Liver (tissue), 9 donors: ENCODE results near the gene GABPB1. TPM values are rescaled to one million over a fixed set of nuclear protein-coding genes. Genes with fewer than 3 reads are reported as not detected.
A peak's percentile ranks its signal among the peaks of the same experiment; 100 is the strongest.

Source experiments
- DNase-seq: peaks from one replicate; pipeline ENCODE4 v3.0.0-alpha.2; 2017; ENCODE audit warnings: low spot score
- H3K27ac ChIP-seq, 2 donors: one replicate each; pipeline ENCODE4 v1.7.0; 2013; ENCODE audit warnings: inconsistent platforms in 2 of 2, low read length in 2 of 2, control low read depth in 1 of 2, low read depth in 1 of 2, mild to moderate bottlenecking in 1 of 2
- H3K27me3 ChIP-seq, 4 donors: one replicate each; pipeline versions ENCODE4 v1.6.1 to v1.7.0; 2013; ENCODE audit warnings: low read length in 3 of 4, inconsistent platforms in 1 of 4, mild to moderate bottlenecking in 1 of 4, moderate library complexity in 1 of 4; ENCODE audit not compliant: control insufficient read depth in 4 of 4, insufficient read depth in 4 of 4
- H3K36me3 ChIP-seq, 4 donors: one replicate each; pipeline versions ENCODE4 v1.6.1 to v1.7.0; 2013; ENCODE audit warnings: low read length in 3 of 4, mild to moderate bottlenecking in 3 of 4, low read depth in 1 of 4, moderate library complexity in 1 of 4; ENCODE audit not compliant: control insufficient read depth in 4 of 4, insufficient read depth in 3 of 4
- H3K4me1 ChIP-seq, 4 donors: one replicate each; pipeline versions ENCODE4 v1.6.1 to v1.7.0; 2013; ENCODE audit warnings: low read length in 3 of 4, mild to moderate bottlenecking in 3 of 4, moderate library complexity in 1 of 4; ENCODE audit not compliant: control insufficient read depth in 4 of 4, insufficient read depth in 4 of 4
- H3K4me3 ChIP-seq, 3 donors: one replicate each; pipeline versions ENCODE4 v1.6.1 to v1.7.0; 2013; ENCODE audit warnings: low read length in 3 of 3, control low read depth in 1 of 3, low read depth in 1 of 3, mild to moderate bottlenecking in 1 of 3
- H3K9ac ChIP-seq, 2 donors: one replicate each; pipeline ENCODE4 v1.7.0; 2013; ENCODE audit warnings: low read length in 2 of 2, mild to moderate bottlenecking in 2 of 2, moderate library complexity in 2 of 2, control low read depth in 1 of 2, low read depth in 1 of 2
- H3K9me3 ChIP-seq, 4 donors: one replicate each; pipeline versions ENCODE4 v1.6.1 to v1.7.0; 2013; ENCODE audit warnings: low read length in 3 of 4; ENCODE audit not compliant: control insufficient read depth in 4 of 4
- ATF3 ChIP-seq: IDR thresholded peaks from 2 replicates; pipeline ENCODE4 v1.6.1; 2016; ENCODE audit warnings: antibody characterized with exemption
- CTCF ChIP-seq: fragments of 150-350 bp; IDR thresholded peaks from 2 replicates; pipeline ENCODE4 v1.5.1; 2017; ENCODE audit warnings: improper control_type of control experiment, low read depth, low read length; ENCODE audit not compliant: missing input control
- EGR1 ChIP-seq, 2 donors: IDR thresholded peaks; 2 replicates each; pipeline ENCODE4 v1.6.1; 2016 to 2018; ENCODE audit warnings: antibody characterized with exemption in 2 of 2, low read depth in 2 of 2
- FOXA1 ChIP-seq: IDR thresholded peaks from 2 replicates; pipeline ENCODE4 v1.6.1; 2016; ENCODE audit warnings: antibody characterized with exemption
- FOXA2 ChIP-seq: IDR thresholded peaks from 2 replicates; pipeline ENCODE4 v1.6.1; 2016; ENCODE audit warnings: antibody characterized with exemption
- GABPA ChIP-seq, 2 donors: IDR thresholded peaks in 1 of 2; conservative IDR thresholded peaks in 1 of 2; 2 replicates each; pipeline ENCODE4 v1.6.1; 2016; ENCODE audit warnings: antibody characterized with exemption in 2 of 2, mild to moderate bottlenecking in 1 of 2, moderate library complexity in 1 of 2
- HNF4A ChIP-seq, 2 donors: conservative IDR thresholded peaks; 2 replicates each; pipeline ENCODE4 v1.6.1; 2016; ENCODE audit warnings: antibody characterized with exemption in 2 of 2, mild to moderate bottlenecking in 2 of 2
- HNF4G ChIP-seq: IDR thresholded peaks from 2 replicates; pipeline ENCODE4 v1.6.1; 2016; ENCODE audit warnings: antibody characterized with exemption
- JUND ChIP-seq, 2 donors: IDR thresholded peaks; 2 replicates each; pipeline ENCODE4 v1.6.1; 2016; ENCODE audit warnings: antibody characterized with exemption in 2 of 2
- NR2F2 ChIP-seq: IDR thresholded peaks from 2 replicates; pipeline ENCODE4 v1.6.1; 2016; ENCODE audit warnings: antibody characterized with exemption
- RAD21 ChIP-seq, 2 donors: IDR thresholded peaks; 2 replicates each; pipeline ENCODE4 v1.6.1; 2016; ENCODE audit warnings: antibody characterized with exemption in 2 of 2, mild to moderate bottlenecking in 2 of 2
- REST ChIP-seq: IDR thresholded peaks from 2 replicates; pipeline ENCODE4 v1.6.1; 2016; ENCODE audit warnings: antibody characterized with exemption, mild to moderate bottlenecking
- RXRA ChIP-seq, 2 donors: IDR thresholded peaks; 2 replicates each; pipeline ENCODE4 v1.6.1; 2017 to 2018; ENCODE audit warnings: antibody characterized with exemption in 2 of 2, mild to moderate bottlenecking in 1 of 2
- SP1 ChIP-seq: IDR thresholded peaks from 2 replicates; pipeline ENCODE4 v1.6.1; 2018; ENCODE audit warnings: antibody characterized with exemption, mild to moderate bottlenecking
- TAF1 ChIP-seq: conservative IDR thresholded peaks from 2 replicates; pipeline ENCODE4 v1.6.1; 2016; ENCODE audit warnings: antibody characterized with exemption, mild to moderate bottlenecking
- YY1 ChIP-seq: IDR thresholded peaks from 2 replicates; pipeline ENCODE4 v1.6.1; 2016; ENCODE audit warnings: antibody characterized with exemption, mild to moderate bottlenecking
- WGBS: extraction: QIAGEN DNeasy Blood & Tissue Kit; methylation state at CpG from one replicate; pipeline ENCODE4 v1.1.7; 2013; 5-methylcytosine and 5-hydroxymethylcytosine counted together
- polyA plus RNA-seq, 2 donors: library from polyadenylated mRNA; stranded (reverse) in 1 of 2; unstranded in 1 of 2; fragments of 200-250 nt in 1 of 2; fragments of >200 nt in 1 of 2; fragmentation: Nextera tagmentation in 1 of 2; extraction: Ambion mirVana in 1 of 2; gene quantifications; one replicate each; pipeline versions ENCODE4 v1.2.1 to v1.2.3, GENCODE V29; 2013 to 2015
- total RNA-seq, 2 donors: library from RNA; depleted of rRNA; stranded (reverse); fragments of >200 nt; gene quantifications; one replicate each; pipeline ENCODE4 v1.2.3, GENCODE V29; 2014
- TF ChIP-seq, protein P1 (sequence below): IDR thresholded peaks from 2 replicates; pipeline ENCODE4 v1.6.1; 2016; ENCODE audit warnings: antibody characterized with exemption
- TF ChIP-seq, protein P2 (sequence below): IDR thresholded peaks from 2 replicates; pipeline ENCODE4 v1.6.1; 2016; ENCODE audit warnings: antibody characterized with exemption
- donor health status: healthy.
- donor health status: healthy.
- donor health status: healthy.
- donor health status: healthy.
- donor health status: healthy.

GABPB1 gene
- total and polyA plus RNA-seq, 4 donors: 4.4 to 23.6 (median 9.8) TPM

DNA sequence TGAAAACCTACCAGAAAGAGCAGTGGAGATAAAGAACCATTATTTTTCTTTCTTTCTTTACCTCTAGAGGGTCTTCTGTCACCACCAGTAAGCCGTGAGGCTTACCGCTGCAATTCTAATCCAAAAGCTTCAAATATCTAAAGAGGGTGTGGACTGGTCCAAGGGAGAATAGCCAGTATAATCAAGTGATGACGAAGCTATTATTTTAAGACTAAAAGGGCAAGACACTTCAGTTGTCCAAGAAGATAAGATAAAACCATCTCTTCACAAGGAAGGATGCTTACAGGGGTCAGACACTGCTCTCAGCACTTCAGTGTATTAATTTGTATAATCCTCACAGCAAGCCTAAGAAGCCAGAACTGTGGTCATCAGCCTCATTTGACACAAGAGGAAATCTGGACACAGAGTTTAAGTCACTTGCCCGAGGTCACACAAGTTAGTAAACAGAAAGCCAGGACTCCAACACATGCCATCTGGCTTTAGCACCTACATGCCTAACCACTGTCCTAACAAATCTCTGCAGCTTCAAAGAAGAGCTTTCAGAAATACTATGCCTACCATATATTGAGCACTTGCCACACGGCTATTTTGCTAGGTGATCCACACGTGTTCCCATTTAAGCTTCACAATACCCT lies 104.1 kb downstream of the GABPB1 start:
- Histone ChIP-seq H3K9me3 (no peaks in the 10 kb centered on the region), H3K27ac (peak overlapping the region; percentile 44 to 88), H3K9ac (peak overlapping the region in 1 of 2 donors; percentile 7), H3K4me1 (peaks cover 22 to 55% (median 44%) of the 10 kb centered on the region in 4 donors), H3K36me3 (no peaks in the 10 kb centered on the region), H3K4me3 (no peak overlapping the region), H3K27me3 (no peaks in the 10 kb centered on the region)
- TF ChIP-seq TAF1 (no peak), YY1 (no peak), REST (no peak), FOXA2 (peak; percentile 55), EGR1 (IDR thresholded peaks at IDR 0.05; ENCODE audit: low read depth in 2 of 2) (no peak), SP1 (peak; percentile 10), JUND (IDR thresholded peaks at IDR 0.05) (peak in 1 of 2 donors; percentile 33), CTCF (no peak), HNF4G (no peak), RXRA (IDR thresholded peaks at IDR 0.05) (peak; percentile 88 to 90), RAD21 (IDR thresholded peaks at IDR 0.05) (peak in 1 of 2 donors; percentile 13), GABPA (IDR thresholded peaks at IDR 0.05 in 1 of 2, conservative IDR thresholded peaks at IDR 0.05 in 1 of 2) (no peak), FOXA1 (peak; percentile 29), HNF4A (conservative IDR thresholded peaks at IDR 0.05) (peak; percentile 36 to 61), ATF3 (no peak), NR2F2 (no peak)
- TF ChIP-seq, protein P1, sequence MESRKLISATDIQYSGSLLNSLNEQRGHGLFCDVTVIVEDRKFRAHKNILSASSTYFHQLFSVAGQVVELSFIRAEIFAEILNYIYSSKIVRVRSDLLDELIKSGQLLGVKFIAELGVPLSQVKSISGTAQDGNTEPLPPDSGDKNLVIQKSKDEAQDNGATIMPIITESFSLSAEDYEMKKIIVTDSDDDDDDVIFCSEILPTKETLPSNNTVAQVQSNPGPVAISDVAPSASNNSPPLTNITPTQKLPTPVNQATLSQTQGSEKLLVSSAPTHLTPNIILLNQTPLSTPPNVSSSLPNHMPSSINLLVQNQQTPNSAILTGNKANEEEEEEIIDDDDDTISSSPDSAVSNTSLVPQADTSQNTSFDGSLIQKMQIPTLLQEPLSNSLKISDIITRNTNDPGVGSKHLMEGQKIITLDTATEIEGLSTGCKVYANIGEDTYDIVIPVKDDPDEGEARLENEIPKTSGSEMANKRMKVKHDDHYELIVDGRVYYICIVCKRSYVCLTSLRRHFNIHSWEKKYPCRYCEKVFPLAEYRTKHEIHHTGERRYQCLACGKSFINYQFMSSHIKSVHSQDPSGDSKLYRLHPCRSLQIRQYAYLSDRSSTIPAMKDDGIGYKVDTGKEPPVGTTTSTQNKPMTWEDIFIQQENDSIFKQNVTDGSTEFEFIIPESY: no peak
- TF ChIP-seq, protein P2, sequence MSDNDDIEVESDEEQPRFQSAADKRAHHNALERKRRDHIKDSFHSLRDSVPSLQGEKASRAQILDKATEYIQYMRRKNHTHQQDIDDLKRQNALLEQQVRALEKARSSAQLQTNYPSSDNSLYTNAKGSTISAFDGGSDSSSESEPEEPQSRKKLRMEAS: peak; percentile 56
- WGBS: 59% methylated on average over 6 of the region's 6 CpGs
- DNase-seq: no peak
